H7 (cell line): Measurements from ENCODE around the gene B4GALNT2. TPM values are rescaled to one million over a fixed set of nuclear protein-coding genes. Genes with fewer than 3 reads are reported as not detected.
"Not testable (repeated sequence)": the region's sequence is repeated elsewhere in the genome, so short reads cannot be mapped to it uniquely, and the experiment has no call there.

Experiments used
- DNase-seq: peaks from one replicate; pipeline ENCODE4 v3.0.0; 2012
- H3K27me3 ChIP-seq: 2 replicates; pipeline ENCODE4 v1.6.0; 2011; ENCODE audit warnings: mild to moderate bottlenecking, low read length; ENCODE audit not compliant: control insufficient read depth, insufficient read depth
- H3K36me3 ChIP-seq: replicated peaks from 2 replicates; pipeline ENCODE4 v1.5.1; 2011; ENCODE audit warnings: low read length; ENCODE audit not compliant: control insufficient read depth, insufficient read depth
- H3K4me3 ChIP-seq: 2 replicates; pipeline ENCODE4 v1.5.1; 2011; ENCODE audit warnings: low read depth, mild to moderate bottlenecking, control low read depth, low read length, moderate library complexity; ENCODE audit not compliant: insufficient read depth
- total RNA-seq: library from RNA; depleted of rRNA; stranded (reverse); fragments of >200 nt; shearing (Covaris generic); gene quantifications from 2 replicates; pipeline ENCODE4 v1.2.3, GENCODE V29; 2014

B4GALNT2 gene
- total RNA-seq, 1 experiment from 2014 or later, result 0.03 TPM

GRCh38 chr17:49132317-49132698 lies 261 bp upstream of the B4GALNT2 start:
- Histone ChIP-seq H3K27me3 (peaks cover 31% of the 10 kb centered on the region), H3K4me3 (peak overlapping the region; percentile 48), H3K36me3 (no peaks in the 10 kb centered on the region)
- no peak for DNase-seq

GRCh38 chr17:49136335-49136734 lies 3.8 kb downstream of the B4GALNT2 start:
- DNase-seq, result no peak
- peaks cover 27% of the 10 kb centered on the region for H3K27me3 ChIP-seq
- H3K4me3 ChIP-seq, result no peak overlapping the region
- H3K36me3 ChIP-seq, result no peaks in the 10 kb centered on the region

DNA sequence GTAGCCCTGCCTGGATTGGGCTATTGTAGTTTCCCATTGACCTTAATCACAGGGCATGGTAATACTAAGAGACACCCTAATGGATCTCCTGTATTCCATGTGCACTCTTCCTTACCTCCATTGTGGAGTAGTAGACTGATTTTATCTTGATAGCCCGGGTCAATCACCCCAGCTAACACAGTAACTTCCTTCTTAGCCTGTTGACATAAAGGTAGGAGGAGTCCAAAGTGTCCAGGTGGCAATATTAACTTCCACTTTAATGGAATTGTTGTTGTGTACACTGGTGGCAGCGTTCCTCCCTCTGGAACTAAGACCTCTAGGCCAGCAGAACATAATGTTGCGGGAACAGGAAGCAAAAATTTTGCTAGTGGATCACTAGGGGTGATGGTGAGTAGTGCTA lies 13.1 kb downstream of the B4GALNT2 start:
- not testable (repeated sequence) for H3K36me3 ChIP-seq, H3K4me3 ChIP-seq, H3K27me3 ChIP-seq, DNase-seq

GRCh38 chr17:49146620-49147306 lies 14.2 kb downstream of the B4GALNT2 start:
- DNase-seq, result no peak
- H3K36me3 ChIP-seq, result no peaks in the 10 kb centered on the region
- H3K27me3 ChIP-seq, result no peaks in the 10 kb centered on the region
- H3K4me3 ChIP-seq, result no peak overlapping the region

GRCh38 chr17:49148171-49148570 lies 15.6 kb downstream of the B4GALNT2 start:
- no peak overlapping the region for H3K4me3 ChIP-seq
- no peak for DNase-seq
- H3K36me3 ChIP-seq, result no peaks in the 10 kb centered on the region
- no peaks in the 10 kb centered on the region for H3K27me3 ChIP-seq

DNA sequence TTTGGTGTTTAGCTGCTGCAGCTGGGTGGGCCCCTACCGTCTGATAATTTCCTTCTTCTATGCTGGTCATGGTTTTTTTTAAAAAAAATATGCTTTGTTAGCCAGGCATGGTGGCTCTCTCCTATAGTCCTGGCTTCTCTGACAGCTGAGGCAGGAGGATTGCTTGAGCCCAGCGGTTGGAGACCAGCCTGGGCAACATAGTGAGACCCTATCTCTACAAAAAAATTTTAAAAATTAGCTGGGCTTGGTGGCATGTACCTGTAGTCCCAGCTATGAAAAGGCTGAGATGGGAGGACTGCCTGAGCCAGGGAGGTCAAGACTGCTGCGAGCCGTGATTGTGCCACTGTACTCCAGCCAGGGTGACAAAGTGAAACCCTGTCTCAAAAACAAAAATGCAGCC lies 19.4 kb downstream of the B4GALNT2 start:
- no peaks in the 10 kb centered on the region for H3K27me3 ChIP-seq
- no peaks in the 10 kb centered on the region for H3K36me3 ChIP-seq
- DNase-seq, result no peak
- no peak overlapping the region for H3K4me3 ChIP-seq

DNA sequence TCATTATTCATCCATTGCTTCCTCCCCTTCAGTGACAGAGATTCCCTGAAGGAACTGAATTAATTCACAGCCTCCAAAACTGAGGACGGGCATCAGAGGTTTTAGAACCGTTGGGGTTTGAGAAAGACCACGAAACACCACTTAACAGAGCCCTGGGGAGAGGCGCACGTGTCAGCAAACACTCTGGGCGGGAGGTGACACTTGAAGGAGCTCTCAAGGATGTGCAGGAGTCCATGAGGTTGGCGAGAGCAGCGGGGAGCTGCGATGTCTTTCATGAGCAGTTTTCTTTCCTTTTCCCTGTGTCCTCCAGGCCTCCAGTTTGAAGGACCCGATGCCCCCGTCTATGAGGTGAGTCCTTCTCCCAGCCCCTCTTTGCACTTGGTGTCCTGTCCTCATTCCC lies 23.7 kb downstream of the B4GALNT2 start:
- Histone ChIP-seq H3K27me3 (no peaks in the 10 kb centered on the region), H3K36me3 (no peaks in the 10 kb centered on the region), H3K4me3 (no peak overlapping the region)
- no peak for DNase-seq

GRCh38 chr17:49157784-49158183 lies 25.2 kb downstream of the B4GALNT2 start:
- no peaks in the 10 kb centered on the region for H3K36me3 ChIP-seq
- DNase-seq, result no peak
- no peak overlapping the region for H3K4me3 ChIP-seq
- no peaks in the 10 kb centered on the region for H3K27me3 ChIP-seq

- Histone ChIP-seq H3K27me3 (no peaks in the 10 kb centered on the region), H3K36me3 (no peaks in the 10 kb centered on the region), H3K4me3 (no peak overlapping the region)
- DNase-seq, result no peak
Measured at GRCh38 chr17:49162866-49163265, 30.3 kb downstream of the B4GALNT2 start.

DNA sequence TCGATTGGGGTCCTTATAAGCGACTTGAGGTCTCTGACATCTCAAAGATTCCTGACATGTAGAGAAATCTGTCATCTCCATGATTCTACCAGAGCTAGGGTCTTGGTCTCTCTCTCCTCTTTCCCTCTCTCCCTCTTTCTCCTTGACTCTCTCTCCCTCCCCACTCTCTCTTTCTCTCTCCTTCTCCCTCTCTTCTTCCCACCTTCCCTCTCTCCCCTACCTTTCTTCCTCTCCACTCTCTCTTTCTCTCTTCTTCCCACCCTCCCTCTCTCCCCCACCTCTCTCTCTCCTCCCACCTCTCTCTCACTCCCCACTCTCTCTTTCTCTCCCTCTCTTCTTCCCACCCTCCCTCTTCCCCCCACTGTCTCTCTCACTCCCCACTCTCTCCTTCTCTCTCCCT lies 32.6 kb downstream of the B4GALNT2 start:
- H3K36me3 ChIP-seq, result no peaks in the 10 kb centered on the region
- H3K4me3 ChIP-seq, result no peak overlapping the region
- H3K27me3 ChIP-seq, result no peaks in the 10 kb centered on the region
- DNase-seq, result no peak

GRCh38 chr17:49168706-49169105 lies 36.1 kb downstream of the B4GALNT2 start:
- DNase-seq, result no peak
- no peaks in the 10 kb centered on the region for H3K27me3 ChIP-seq
- H3K4me3 ChIP-seq, result no peak overlapping the region
- no peaks in the 10 kb centered on the region for H3K36me3 ChIP-seq

- Histone ChIP-seq H3K4me3 (no peak overlapping the region), H3K36me3 (no peaks in the 10 kb centered on the region), H3K27me3 (no peaks in the 10 kb centered on the region)
- DNase-seq, result no peak
Measured at GRCh38 chr17:49170216-49170615, 37.6 kb downstream of the B4GALNT2 start.

- H3K27me3 ChIP-seq, DNase-seq, H3K36me3 ChIP-seq, H3K4me3 ChIP-seq: not testable (repeated sequence)
Measured at GRCh38 chr17:49170711-49171110, 38.1 kb downstream of the B4GALNT2 start.

- not testable (repeated sequence) for H3K36me3 ChIP-seq, H3K4me3 ChIP-seq, H3K27me3 ChIP-seq, DNase-seq
Measured at GRCh38 chr17:49175978-49176377, 43.4 kb downstream of the B4GALNT2 start.

DNA sequence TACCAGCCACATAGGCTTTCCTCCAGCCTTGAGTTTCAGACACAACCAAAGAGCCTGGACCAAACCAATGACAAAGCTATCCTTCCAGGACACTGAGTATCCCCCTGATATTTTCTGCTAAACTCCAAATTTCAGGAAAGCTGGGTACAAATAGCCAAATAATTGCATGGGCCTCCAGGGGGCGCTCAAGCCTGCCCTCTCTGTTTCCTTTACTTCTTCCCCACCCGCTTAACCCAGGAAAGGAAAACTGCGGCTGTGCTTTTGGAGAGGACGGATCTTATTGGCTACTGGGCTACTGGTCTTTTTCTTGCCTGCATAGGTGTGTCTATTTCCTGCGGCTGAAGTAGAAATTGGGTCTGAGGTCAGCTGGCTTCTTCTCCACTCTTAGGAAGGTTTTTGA lies 47.7 kb downstream of the B4GALNT2 start:
- peak; percentile 84 for DNase-seq
- Histone ChIP-seq H3K4me3 (no peak overlapping the region), H3K36me3 (no peaks in the 10 kb centered on the region), H3K27me3 (no peaks in the 10 kb centered on the region)
